HepG2 (cell line): ENCODE data around the gene TPST1. TPM values are rescaled to one million over a fixed set of nuclear protein-coding genes. Genes with fewer than 3 reads are reported as not detected.

Experiments used
- ATAC-seq: fragments of 200-7000 bp; cut with Tn5 transposase; 3 replicates; pipeline ENCODE4 v1.9.1; 2020; ENCODE audit warnings: mild to moderate bottlenecking, moderate library complexity
- BruUV-seq: library from RNA; stranded (reverse); fragments of 400-500 nt; replicated peaks from 2 replicates; lab custom pipeline; 2021; lab: Mats Ljungman, UMichigan
- CTCF ChIA-PET: fragments of 300-600 bp; formaldehyde crosslinking; extraction: SDS; loops from one replicate; lab custom pipeline; 2021; ENCODE audit warnings: low total read pairs, inconsistent platforms, low intra/inter-chr PET ratio; lab: Yijun Ruan, JAX
- POLR2A ChIA-PET: fragments of 350-600 bp; sonication (Branson Sonifier 250); formaldehyde crosslinking; loops from one replicate; lab custom pipeline; 2020; ENCODE audit warnings: antibody characterized with exemption, inconsistent platforms; lab: Yijun Ruan, JAX
- DNase-seq: peaks from one replicate; pipeline ENCODE4 v3.0.0-alpha.2; 2015; ENCODE audit warnings: low spot score
- FAIRE-seq: peaks from 3 replicates; lab custom pipeline; 2011; peaks lifted over from hg19 to GRCh38; lab: Jason Lieb, UNC
- H2AFZ ChIP-seq: one replicate; pipeline ENCODE4 v1.6.1; 2011; ENCODE audit warnings: low read length, inconsistent platforms
- H3K27ac ChIP-seq: fragments of 300-600 bp; 3 replicates; pipeline ENCODE4 v1.8.0; 2011; ENCODE audit warnings: mixed run types, mild to moderate bottlenecking, mixed read lengths, low read length, inconsistent platforms; ENCODE audit not compliant: insufficient read depth; ENCODE audit errors: extremely low read length
- H3K27me3 ChIP-seq, 2 experiments: fragments of 200-600 bp in 1 of 2; 2 replicates in 1 of 2; 3 replicates in 1 of 2; pipeline versions ENCODE4 v1.6.0 to v1.8.0; 2011; ENCODE audit warnings: low read length in 2 of 2, mild to moderate bottlenecking in 2 of 2, moderate library complexity in 2 of 2, inconsistent platforms in 1 of 2; ENCODE audit not compliant: insufficient read depth in 2 of 2, control insufficient read depth in 1 of 2
- H3K36me3 ChIP-seq, 2 experiments: fragments of 200-600 bp in 1 of 2; replicated peaks in 1 of 2; 2 replicates in 1 of 2; 3 replicates in 1 of 2; pipeline versions ENCODE4 v1.5.1 to v1.8.0; 2011; ENCODE audit warnings: low read length in 2 of 2, inconsistent platforms in 1 of 2; ENCODE audit not compliant: insufficient read depth in 2 of 2, control insufficient read depth in 1 of 2
- H3K4me1 ChIP-seq: 2 replicates; pipeline ENCODE4 v1.5.1; 2012; ENCODE audit warnings: low read length, inconsistent platforms; ENCODE audit not compliant: insufficient read depth
- H3K4me2 ChIP-seq: 2 replicates; pipeline ENCODE4 v1.6.0; 2011; ENCODE audit warnings: low read depth, low read length, inconsistent platforms
- H3K4me3 ChIP-seq, 3 experiments: fragments of 200-600 bp in 1 of 3; sonication (generic), shearing (Covaris generic) in 1 of 3; replicated peaks in 1 of 3; 2 replicates each; pipeline ENCODE4 v1.5.1; 2011 to 2016; ENCODE audit warnings: low read length in 3 of 3, inconsistent platforms in 2 of 3, low read depth in 2 of 3, mild to moderate bottlenecking in 2 of 3, control low read depth in 1 of 3, mixed read lengths in 1 of 3; ENCODE audit not compliant: insufficient read depth in 1 of 3
- H3K79me2 ChIP-seq: one replicate; pipeline ENCODE4 v1.6.1; 2011; ENCODE audit warnings: low read length, inconsistent platforms; ENCODE audit not compliant: insufficient read depth
- H3K9ac ChIP-seq: 2 replicates; pipeline ENCODE4 v1.6.0; 2011; ENCODE audit warnings: mild to moderate bottlenecking, low read depth, low read length, inconsistent platforms; ENCODE audit not compliant: insufficient read depth
- H3K9me3 ChIP-seq: 2 replicates; pipeline ENCODE4 v1.5.1; 2012; ENCODE audit warnings: mild to moderate bottlenecking, low read length
- H4K20me1 ChIP-seq: 2 replicates; pipeline ENCODE4 v1.6.0; 2011; ENCODE audit warnings: inconsistent platforms, mild to moderate bottlenecking, low read length, moderate library complexity; ENCODE audit not compliant: insufficient read depth
- CSRNP1 ChIP-seq: sonication (generic); formaldehyde crosslinking; IDR thresholded peaks from 2 replicates; pipeline ENCODE4 v1.8.1; 2023; ENCODE audit warnings: mild to moderate bottlenecking, missing genetic modification reagents
- CTCF ChIP-seq: sonication (generic); formaldehyde crosslinking; IDR thresholded peaks from 2 replicates; pipeline ENCODE4 v1.5.0; 2020; ENCODE audit warnings: mild to moderate bottlenecking, missing genetic modification reagents, moderate library complexity
- E2F1 ChIP-seq: sonication (generic); formaldehyde crosslinking; IDR thresholded peaks from 2 replicates; pipeline ENCODE4 v1.5.0; 2020; ENCODE audit warnings: missing genetic modification reagents
- FOXM1 ChIP-seq: sonication (generic); formaldehyde crosslinking; IDR thresholded peaks from 2 replicates; pipeline ENCODE4 v1.5.0; 2020; ENCODE audit warnings: missing genetic modification reagents
- REXO4 ChIP-seq: sonication (generic); formaldehyde crosslinking; IDR thresholded peaks from 2 replicates; pipeline ENCODE4 v1.8.0; 2022; ENCODE audit warnings: missing genetic modification reagents, mild to moderate bottlenecking, borderline replicate concordance
- SETDB1 ChIP-seq: sonication (generic); formaldehyde crosslinking; IDR thresholded peaks from 2 replicates; pipeline ENCODE4 v1.5.1; 2020; ENCODE audit warnings: missing genetic modification reagents, mild to moderate bottlenecking, borderline replicate concordance
- ZFP62 ChIP-seq: sonication (generic); formaldehyde crosslinking; IDR thresholded peaks from 2 replicates; pipeline ENCODE4 v1.4.0; 2020; ENCODE audit warnings: missing genetic modification reagents
- ZFP82 ChIP-seq: sonication (generic); formaldehyde crosslinking; IDR thresholded peaks from 2 replicates; pipeline ENCODE4 v1.5.1; 2020; ENCODE audit warnings: mild to moderate bottlenecking, missing genetic modification reagents, borderline replicate concordance
- ZNF18 ChIP-seq: sonication (generic); formaldehyde crosslinking; IDR thresholded peaks from 2 replicates; pipeline ENCODE4 v1.8.0; 2022; ENCODE audit warnings: mild to moderate bottlenecking, missing genetic modification reagents; ENCODE audit not compliant: insufficient replicate concordance
- WGBS: methylation state at CpG from one replicate; pipeline ENCODE4 v1.1.6; 2017; ENCODE audit warnings: low lambda C conversion rate; 5-methylcytosine and 5-hydroxymethylcytosine counted together
- in situ Hi-C: cut with HindIII; loops from 2 replicates; pipeline ENCODE4 v1.10.0; 2017; ENCODE audit warnings: low pct_unique_long_range_greater_than_20kb; ENCODE audit not compliant: extremely low pct_ligation_motif_present
- intact Hi-C: fragments of 100-400 bp; cut with micrococcal nuclease; formaldehyde crosslinking; loops from one replicate; pipeline ENCODE4 v1.10.0; 2022; ENCODE audit not compliant: unreplicated experiment
- polyA plus RNA-seq, 8 experiments: library from polyadenylated mRNA; depleted of rRNA in 3 of 8; stranded (reverse) in 7 of 8; unstranded in 1 of 8; fragments of >200 nt; fragmentation: Illumina TruSeq in 4 of 8; extraction: Trizol in 4 of 8; gene quantifications; 2 replicates each; pipeline versions ENCODE4 v1.2.1 to v1.2.3, GENCODE V29; 2011 to 2016; ENCODE audit warnings: low read depth in 4 of 8, missing spikeins in 1 of 8, mixed read lengths in 1 of 8; ENCODE audit not compliant: insufficient read depth in 1 of 8
- total RNA-seq, 5 experiments: library from RNA; depleted of rRNA; stranded (reverse); fragments of >200 nt; fragmentation: Illumina TruSeq; extraction: Trizol; gene quantifications; 2 replicates each; pipeline ENCODE4 v1.2.3, GENCODE V29; 2016; ENCODE audit warnings: low read depth in 1 of 5

The TPST1 gene
- total and polyA plus RNA-seq, 2 of the 13 experiments (the other 11 are each of a cell fraction or from before 2014, with no cell fraction given): 24.3 to 34.1 TPM

- H3K9me3 ChIP-seq: no peaks in the 10 kb centered on the region
- no TSS peak for BruUV-seq
- TF ChIP-seq CTCF (CRISPR knock-in tag) (no peak), ZFP62 (CRISPR knock-in tag) (no peak), E2F1 (no peak), FOXM1 (CRISPR knock-in tag) (no peak), ZNF18 (CRISPR knock-in tag) (no peak), CSRNP1 (no peak), ZFP82 (CRISPR knock-in tag) (no peak), REXO4 (CRISPR knock-in tag) (no peak), SETDB1 (CRISPR knock-in tag) (no peak)
- H3K27me3 ChIP-seq: no peaks in the 10 kb centered on the region
- H3K4me3 ChIP-seq: no peak overlapping the region
- WGBS: 65% methylated on average over 1 of the region's 1 CpG
- intact Hi-C loops (no loop called here), in situ Hi-C loops (no loop called here)
- ATAC-seq (no peak), FAIRE-seq (no peak), DNase-seq (no peak)
- no peaks in the 10 kb centered on the region for H4K20me1 ChIP-seq
- H2AFZ ChIP-seq: no peak overlapping the region
- peaks cover 37% of the 10 kb centered on the region for H3K4me1 ChIP-seq
- ChIA-PET CTCF (no interaction called here), POLR2A (no interaction called here)
- no peak overlapping the region for H3K27ac ChIP-seq
- no peak overlapping the region for H3K9ac ChIP-seq
- H3K4me2 ChIP-seq: no peak overlapping the region
- no peaks in the 10 kb centered on the region for H3K36me3 ChIP-seq
- H3K79me2 ChIP-seq: peaks cover 48% of the 10 kb centered on the region
Measured at GRCh38 chr7:66219805-66220204, 14.7 kb downstream of the TPST1 start.
